Measurements from ENCODE around the gene CCDC34. TPM values are rescaled to one million over a fixed set of nuclear protein-coding genes. Genes with fewer than 3 reads are reported as not detected.
A peak's percentile ranks its signal among the peaks of the same experiment; 100 is the strongest.

CCDC34 gene
- 10.0 and 13.6 TPM in 2 replicates for total RNA-seq (2014; rRNA removed; shearing (Covaris generic))

GRCh38 chr11:27362749-27363575 is at the start of gene CCDC34:
Gene CCDC34, minus strand, starts transcription at chr11:27363215. Its CDS starts 21 bp downstream, at chr11:27363194.
- peak; percentile 93 for DNase-seq
- Histone ChIP-seq H3K27me3 (ENCODE audit: control insufficient read depth, insufficient read depth, low read length) (no peaks in the 10 kb centered on the region), H3K4me3 (ENCODE audit: insufficient read depth, low read depth, low read length) (peak within 1 kb of the TSS; percentile 80), H3K36me3 (replicated peaks; ENCODE audit: control insufficient read depth, insufficient read depth, low read length) (peaks cover 4% of the 10 kb centered on the region)

GRCh38 chr11:27412192-27412691 is 49.2 kb upstream of the CCDC34 start:
- H3K27me3 ChIP-seq (ENCODE audit: control insufficient read depth, insufficient read depth, low read length), result no peaks in the 10 kb centered on the region
- no peak for DNase-seq
- no peaks in the 10 kb centered on the region; the same call in 1 of the 2 replicates for H3K36me3 ChIP-seq (replicated peaks; ENCODE audit: control insufficient read depth, insufficient read depth, low read length)
- no peak overlapping the region for H3K4me3 ChIP-seq (ENCODE audit: insufficient read depth, low read depth, low read length)

- no peaks in the 10 kb centered on the region for H3K27me3 ChIP-seq (ENCODE audit: control insufficient read depth, insufficient read depth, low read length)
- H3K36me3 ChIP-seq (replicated peaks; ENCODE audit: control insufficient read depth, insufficient read depth, low read length), result no peaks in the 10 kb centered on the region; the same call in 1 of the 2 replicates
- no peak for DNase-seq
- H3K4me3 ChIP-seq (ENCODE audit: insufficient read depth, low read depth, low read length), result no peak overlapping the region
Measured at GRCh38 chr11:27411328-27411727, 48.3 kb upstream of the CCDC34 start.

DNA sequence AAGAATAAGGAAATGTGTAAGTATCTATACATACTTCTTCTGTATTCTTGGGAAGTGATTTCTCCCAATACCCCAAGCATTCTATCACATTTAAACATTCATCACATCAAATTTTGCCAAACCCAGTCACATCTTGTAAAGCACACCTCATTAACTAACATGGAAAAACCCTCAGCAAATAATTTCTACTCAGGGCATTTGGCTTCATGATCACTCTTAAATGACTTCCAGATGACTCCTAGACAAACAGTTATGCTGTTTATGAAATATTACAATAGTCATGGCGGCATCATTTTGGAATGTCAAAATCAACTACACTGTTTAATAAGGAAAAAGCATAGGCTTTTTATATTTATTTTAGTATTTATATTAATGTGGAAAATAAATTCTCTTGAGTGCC is 47.3 kb upstream of the CCDC34 start:
- Histone ChIP-seq H3K27me3 (ENCODE audit: control insufficient read depth, insufficient read depth, low read length) (no peaks in the 10 kb centered on the region), H3K36me3 (replicated peaks; ENCODE audit: control insufficient read depth, insufficient read depth, low read length) (no peaks in the 10 kb centered on the region; the same call in 1 of the 2 replicates), H3K4me3 (ENCODE audit: insufficient read depth, low read depth, low read length) (no peak overlapping the region)
- DNase-seq, result no peak

GRCh38 chr11:27409742-27410141 is 46.7 kb upstream of the CCDC34 start:
- Histone ChIP-seq H3K36me3 (replicated peaks; ENCODE audit: control insufficient read depth, insufficient read depth, low read length) (no peaks in the 10 kb centered on the region; the same call in 1 of the 2 replicates), H3K4me3 (ENCODE audit: insufficient read depth, low read depth, low read length) (no peak overlapping the region), H3K27me3 (ENCODE audit: control insufficient read depth, insufficient read depth, low read length) (no peaks in the 10 kb centered on the region)
- no peak for DNase-seq

DNA sequence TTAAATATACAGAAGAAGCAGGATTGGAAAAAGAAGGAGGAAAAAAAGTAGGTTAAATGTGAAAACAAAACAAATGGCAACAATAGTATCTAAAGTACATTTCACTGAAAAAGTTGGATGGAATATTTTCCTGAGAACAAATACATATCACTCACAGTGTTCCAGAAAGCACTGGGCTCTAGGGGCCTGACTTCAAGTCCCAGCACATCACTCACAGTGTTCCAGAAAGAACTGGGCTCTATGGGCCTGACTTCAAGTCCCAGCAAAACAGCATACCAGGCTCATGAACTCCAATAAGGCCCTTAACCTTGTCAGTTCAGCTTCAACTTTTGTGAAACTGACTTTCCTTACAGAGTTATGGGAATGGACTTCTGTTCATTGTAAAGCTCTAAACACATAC is 46.0 kb upstream of the CCDC34 start:
- DNase-seq, result no peak
- Histone ChIP-seq H3K4me3 (ENCODE audit: insufficient read depth, low read depth, low read length) (no peak overlapping the region), H3K36me3 (replicated peaks; ENCODE audit: control insufficient read depth, insufficient read depth, low read length) (no peaks in the 10 kb centered on the region; the same call in 1 of the 2 replicates), H3K27me3 (ENCODE audit: control insufficient read depth, insufficient read depth, low read length) (no peaks in the 10 kb centered on the region)

DNA sequence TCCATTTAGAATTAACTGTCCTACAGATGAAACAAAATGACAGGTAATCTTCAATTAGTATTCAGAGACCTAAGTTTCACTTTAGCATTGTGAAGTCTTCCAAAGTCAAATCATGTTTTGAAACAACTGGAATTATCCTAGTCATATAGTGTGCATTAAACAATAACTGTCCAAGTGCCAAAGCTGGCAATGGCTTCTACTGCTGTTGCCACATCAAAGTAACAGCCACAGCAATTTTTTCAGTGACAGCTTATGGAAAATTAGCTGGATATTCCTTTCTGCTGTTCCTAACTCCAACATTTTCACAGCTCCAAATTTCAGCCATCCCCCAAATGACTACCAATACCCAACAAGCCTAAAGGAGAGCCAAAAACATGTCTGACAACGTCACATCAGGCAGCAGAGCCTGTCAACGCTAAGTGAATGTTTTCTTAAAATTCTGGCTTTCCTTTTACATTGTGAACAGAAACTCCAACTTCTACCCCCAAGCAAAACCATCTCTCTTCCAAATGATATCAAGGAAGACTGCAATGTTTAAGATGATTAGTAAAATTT is 45.3 kb upstream of the CCDC34 start:
- Histone ChIP-seq H3K4me3 (ENCODE audit: insufficient read depth, low read depth, low read length) (no peak overlapping the region), H3K27me3 (ENCODE audit: control insufficient read depth, insufficient read depth, low read length) (no peaks in the 10 kb centered on the region), H3K36me3 (replicated peaks; ENCODE audit: control insufficient read depth, insufficient read depth, low read length) (no peaks in the 10 kb centered on the region; the same call in 1 of the 2 replicates)
- DNase-seq, result no peak

GRCh38 chr11:27406498-27407354 is 43.7 kb upstream of the CCDC34 start:
- H3K36me3 ChIP-seq (replicated peaks; ENCODE audit: control insufficient read depth, insufficient read depth, low read length), result no peaks in the 10 kb centered on the region; the same call in 1 of the 2 replicates
- no peaks in the 10 kb centered on the region for H3K27me3 ChIP-seq (ENCODE audit: control insufficient read depth, insufficient read depth, low read length)
- no peak overlapping the region for H3K4me3 ChIP-seq (ENCODE audit: insufficient read depth, low read depth, low read length)
- no peak for DNase-seq

DNA sequence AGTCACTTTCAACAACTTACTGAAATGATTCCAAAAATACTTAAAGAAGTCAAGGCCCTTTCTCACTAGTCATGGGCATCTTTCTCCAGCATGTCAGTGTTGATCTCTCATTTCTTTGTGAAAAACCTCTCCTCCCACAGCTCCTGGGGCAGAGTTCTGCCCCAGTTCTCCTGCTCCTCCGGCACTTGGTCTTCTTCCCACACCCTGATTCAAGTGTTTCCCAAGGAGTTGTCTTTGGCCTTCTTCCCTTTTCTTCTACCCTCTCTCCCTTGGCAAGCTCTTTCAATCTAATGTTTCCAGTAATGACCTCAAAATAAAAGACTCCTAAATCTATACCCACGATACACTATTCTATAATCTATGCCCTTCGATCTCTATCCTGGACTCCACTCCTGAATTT is 42.1 kb upstream of the CCDC34 start:
- DNase-seq, result no peak
- no peaks in the 10 kb centered on the region for H3K36me3 ChIP-seq (replicated peaks; ENCODE audit: control insufficient read depth, insufficient read depth, low read length)
- H3K27me3 ChIP-seq (ENCODE audit: control insufficient read depth, insufficient read depth, low read length), result no peaks in the 10 kb centered on the region
- no peak overlapping the region for H3K4me3 ChIP-seq (ENCODE audit: insufficient read depth, low read depth, low read length)

GRCh38 chr11:27404427-27404826 is 41.4 kb upstream of the CCDC34 start:
- Histone ChIP-seq H3K36me3 (replicated peaks; ENCODE audit: control insufficient read depth, insufficient read depth, low read length) (no peaks in the 10 kb centered on the region), H3K27me3 (ENCODE audit: control insufficient read depth, insufficient read depth, low read length) (no peaks in the 10 kb centered on the region), H3K4me3 (ENCODE audit: insufficient read depth, low read depth, low read length) (no peak overlapping the region)
- DNase-seq, result no peak

GRCh38 chr11:27403195-27403594 is 40.2 kb upstream of the CCDC34 start:
- no peak for DNase-seq
- Histone ChIP-seq H3K36me3 (replicated peaks; ENCODE audit: control insufficient read depth, insufficient read depth, low read length) (no peaks in the 10 kb centered on the region), H3K27me3 (ENCODE audit: control insufficient read depth, insufficient read depth, low read length) (no peaks in the 10 kb centered on the region), H3K4me3 (ENCODE audit: insufficient read depth, low read depth, low read length) (no peak overlapping the region)

GRCh38 chr11:27402450-27402849 is 39.4 kb upstream of the CCDC34 start:
- H3K4me3 ChIP-seq (ENCODE audit: insufficient read depth, low read depth, low read length), result no peak overlapping the region
- DNase-seq, result no peak
- no peaks in the 10 kb centered on the region for H3K27me3 ChIP-seq (ENCODE audit: control insufficient read depth, insufficient read depth, low read length)
- H3K36me3 ChIP-seq (replicated peaks; ENCODE audit: control insufficient read depth, insufficient read depth, low read length), result no peaks in the 10 kb centered on the region

DNA sequence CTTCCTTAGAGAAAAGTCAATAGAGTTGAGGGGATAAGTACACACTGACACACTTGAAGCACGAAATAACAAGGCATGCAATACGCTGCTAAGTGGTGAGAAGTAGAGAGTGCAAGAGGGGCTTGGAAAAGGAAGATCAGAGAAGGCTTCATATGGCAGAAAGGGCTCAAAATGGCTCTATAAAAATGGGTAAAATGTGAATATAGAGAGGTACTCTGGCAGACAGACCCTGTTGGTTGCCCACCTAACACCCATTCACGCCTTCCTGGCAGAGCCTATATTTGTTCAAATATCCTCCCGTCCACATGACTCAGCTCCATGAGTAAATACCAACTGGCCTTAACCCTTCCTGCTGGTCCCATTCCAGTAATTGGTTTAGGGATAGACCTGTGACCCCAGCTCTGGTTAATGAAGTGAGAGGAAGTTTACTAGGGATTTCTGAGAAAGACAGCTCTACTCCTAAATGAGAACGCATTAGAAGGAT is 38.9 kb upstream of the CCDC34 start:
- Histone ChIP-seq H3K4me3 (ENCODE audit: insufficient read depth, low read depth, low read length) (no peak overlapping the region), H3K27me3 (ENCODE audit: control insufficient read depth, insufficient read depth, low read length) (no peaks in the 10 kb centered on the region), H3K36me3 (replicated peaks; ENCODE audit: control insufficient read depth, insufficient read depth, low read length) (no peaks in the 10 kb centered on the region)
- no peak for DNase-seq

- H3K4me3 ChIP-seq (ENCODE audit: insufficient read depth, low read depth, low read length), result no peak overlapping the region
- H3K27me3 ChIP-seq (ENCODE audit: control insufficient read depth, insufficient read depth, low read length), result no peaks in the 10 kb centered on the region; the same call in 1 of the 2 replicates
- DNase-seq, result no peak
- H3K36me3 ChIP-seq (replicated peaks; ENCODE audit: control insufficient read depth, insufficient read depth, low read length), result no peaks in the 10 kb centered on the region
Measured at GRCh38 chr11:27401280-27401832, 38.3 kb upstream of the CCDC34 start.

Data from H7 (cell line).